ENCODE data around the gene ICOS.
"Not testable (repeated sequence)": the region's sequence is repeated elsewhere in the genome, so short reads cannot be mapped to it uniquely, and the experiment has no call there.

ICOS gene

GRCh38 chr2:203983064-203983715, 46.6 kb downstream of the ICOS start:
- no peak overlapping the region for H3K4me3 ChIP-seq (ENCODE audit: low read depth, low read length)
- DNase-seq (ENCODE audit: low read depth): no peak
- TF ChIP-seq CTCF (IDR thresholded peaks at IDR 0.05; ENCODE audit: low read depth, low read length, missing control alignments): no peak

- H3K4me3 ChIP-seq (ENCODE audit: low read depth, low read length); DNase-seq (ENCODE audit: low read depth): not testable (repeated sequence)
Measured at GRCh38 chr2:203985978-203986377, 49.4 kb downstream of the ICOS start.

GRCh38 chr2:203987959-203988358, 51.4 kb downstream of the ICOS start:
- TF ChIP-seq CTCF (IDR thresholded peaks at IDR 0.05; ENCODE audit: low read depth, low read length, missing control alignments): no peak
- no peak for DNase-seq (ENCODE audit: low read depth)
- H3K4me3 ChIP-seq (ENCODE audit: low read depth, low read length): no peak overlapping the region

GRCh38 chr2:203988500-203989260, 52.1 kb downstream of the ICOS start:
- no peak for TF ChIP-seq CTCF (IDR thresholded peaks at IDR 0.05; ENCODE audit: low read depth, low read length, missing control alignments)
- H3K4me3 ChIP-seq (ENCODE audit: low read depth, low read length): no peak overlapping the region
- no peak for DNase-seq (ENCODE audit: low read depth)

DNA sequence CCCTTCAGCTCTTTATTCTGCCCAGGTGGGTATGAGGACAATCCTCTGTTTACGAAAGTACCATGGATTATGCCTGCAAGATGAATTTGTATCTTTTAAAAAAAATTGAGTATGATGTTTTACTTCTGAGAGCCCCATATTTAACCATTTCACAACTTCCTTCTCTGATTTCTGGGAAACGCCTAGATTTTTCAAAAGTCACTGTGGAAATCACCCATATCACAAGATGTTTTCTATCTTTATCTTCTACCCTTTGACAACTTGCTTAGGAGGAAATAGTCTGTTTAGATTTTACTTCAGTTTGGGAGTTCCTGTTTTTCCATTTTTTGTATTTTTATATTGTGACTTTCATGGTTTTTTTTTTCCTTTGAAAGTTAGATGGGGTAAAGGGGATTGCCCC, 53.0 kb downstream of the ICOS start:
- DNase-seq (ENCODE audit: low read depth): no peak
- no peak overlapping the region for H3K4me3 ChIP-seq (ENCODE audit: low read depth, low read length)
- no peak for TF ChIP-seq CTCF (IDR thresholded peaks at IDR 0.05; ENCODE audit: low read depth, low read length, missing control alignments)

- TF ChIP-seq CTCF (IDR thresholded peaks at IDR 0.05; ENCODE audit: low read depth, low read length, missing control alignments): no peak
Measured at GRCh38 chr2:203992509-203992908, 55.9 kb downstream of the ICOS start.

DNA sequence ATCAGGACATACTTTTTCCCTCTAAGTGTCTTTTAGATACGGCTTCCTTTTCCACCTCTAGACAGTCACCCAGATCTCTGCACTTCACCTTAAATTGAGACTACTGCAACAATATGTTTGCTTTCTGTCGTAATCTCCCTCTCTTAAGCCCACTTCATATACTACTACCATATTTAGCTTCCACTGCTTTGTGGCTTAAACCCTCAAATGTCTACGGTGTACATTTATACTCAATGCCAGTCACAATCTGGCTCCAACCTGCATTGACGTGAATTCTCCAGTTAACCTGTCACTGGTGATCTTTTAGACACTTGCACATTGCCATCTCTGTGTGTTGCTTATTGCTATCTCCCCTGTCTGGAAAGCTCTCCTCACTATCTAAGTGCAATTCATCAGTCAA, 56.4 kb downstream of the ICOS start:
- no peak for TF ChIP-seq CTCF (IDR thresholded peaks at IDR 0.05; ENCODE audit: low read depth, low read length, missing control alignments)
- no peak overlapping the region for H3K4me3 ChIP-seq (ENCODE audit: low read depth, low read length)
- no peak for DNase-seq (ENCODE audit: low read depth)

More at GRCh38 chr2:203992509-203992908, 55.9 kb downstream of the ICOS start:
- DNase-seq (ENCODE audit: low read depth): no peak
- H3K4me3 ChIP-seq (ENCODE audit: low read depth, low read length): no peak overlapping the region

Measured in GM12864 (cell line).